ENCODE measurements around the gene SRCAP.

SRCAP gene

GRCh38 chr16:30760577-30761426, 61.8 kb downstream of the SRCAP start:
- DNase-seq = no peak

GRCh38 chr16:30761427-30761927, 62.5 kb downstream of the SRCAP start:
- DNase-seq = peak; percentile 43

GRCh38 chr16:30761928-30762902, 63.2 kb downstream of the SRCAP start, which contains the start of the genes CFAP119 and RNF40:
TSS of gene CFAP119 (minus strand) at chr16:30762062. CDS start at chr16:30761748, 314 bp downstream.
TSS of gene RNF40 (plus strand) at chr16:30762322. CDS start at chr16:30762546, 224 bp downstream.
- peak; percentile 85 for DNase-seq

GRCh38 chr16:30762991-30763725, 64.2 kb downstream of the SRCAP start:
- DNase-seq = no peak

- no peak for DNase-seq
Observed at GRCh38 chr16:30764086-30764485, 65.1 kb downstream of the SRCAP start.

GRCh38 chr16:30764816-30765465, 66.0 kb downstream of the SRCAP start:
- DNase-seq = no peak

GRCh38 chr16:30766206-30766932, 67.4 kb downstream of the SRCAP start:
- no peak for DNase-seq

GRCh38 chr16:30766933-30767284, 67.9 kb downstream of the SRCAP start:
- no peak for DNase-seq

GRCh38 chr16:30767767-30768465, 68.9 kb downstream of the SRCAP start:
- no peak for DNase-seq

- no peak for DNase-seq
Observed at GRCh38 chr16:30768583-30769181, 69.7 kb downstream of the SRCAP start.

GRCh38 chr16:30769379-30770089, 70.6 kb downstream of the SRCAP start:
- no peak for DNase-seq

- DNase-seq = no peak
Observed at GRCh38 chr16:30771726-30772125, 72.8 kb downstream of the SRCAP start.

- DNase-seq = no peak
Observed at GRCh38 chr16:30773826-30774225, 74.9 kb downstream of the SRCAP start.

- DNase-seq = no peak
Observed at GRCh38 chr16:30774367-30775130, 75.6 kb downstream of the SRCAP start.

- DNase-seq = no peak
Observed at GRCh38 chr16:30775131-30775391, 76.1 kb downstream of the SRCAP start.

- peak; percentile 70 for DNase-seq
Observed at GRCh38 chr16:30775392-30776188, 76.6 kb downstream of the SRCAP start.

GRCh38 chr16:30777591-30778297, 78.8 kb downstream of the SRCAP start:
- DNase-seq = no peak
